ENCODE data around the gene LAMB4. TPM values are rescaled to one million over a fixed set of nuclear protein-coding genes. Genes with fewer than 3 reads are reported as not detected.

The LAMB4 gene
- polyA plus RNA-seq, 3 donors: 2.6 to 7.0 (median 3.4) TPM

GRCh38 chr7:107973861-107974260, 156.3 kb downstream of the LAMB4 start:
- DNase-seq (ENCODE audit: low read depth in 3 of 3, low spot score in 2 of 3): no peak

Other genes with a start within 250 kb of the LAMB4 start
- 100 to 1,000 TPM; 131 to 138 (median 135) TPM for gene DLD, start 239.2 kb downstream of the LAMB4 start, polyA plus RNA-seq (ENCODE audit: insufficient read length in 3 of 3)
- 100 to 1,000 TPM; 602 to 730 (median 616) TPM for gene LAMB1, start 127.2 kb downstream of the LAMB4 start, polyA plus RNA-seq (ENCODE audit: insufficient read length in 3 of 3)